ENCODE measurements around the gene NUAK2. TPM values are rescaled to one million over a fixed set of nuclear protein-coding genes. Genes with fewer than 3 reads are reported as not detected.
A peak's percentile ranks its signal among the peaks of the same experiment; 100 is the strongest.

Gene NUAK2
- total RNA-seq, 2 donors from 2014 or later = 1.0 to 2.5 TPM

- ATAC-seq (no peak), DNase-seq (ENCODE audit: low spot score) (no peak)
- H3K36me3 Mint-ChIP-seq = no peaks in the 10 kb centered on the region
- H3K27me3 Mint-ChIP-seq = peaks cover 0 to 6% of the 10 kb centered on the region in 2 donors
- no peak overlapping the region for H3K4me3 Mint-ChIP-seq
- H3K4me1 Mint-ChIP-seq (ENCODE audit: low read depth in 2 of 2) = peaks cover 11 to 14% of the 10 kb centered on the region in 2 donors
- no peak overlapping the region for H3K27ac Mint-ChIP-seq
- H3K9me3 Mint-ChIP-seq = no peaks in the 10 kb centered on the region
Measured at GRCh38 chr1:205274041-205274691, 47.4 kb downstream of the NUAK2 start.

- peaks cover 0 to 5% of the 10 kb centered on the region in 2 donors for H3K27me3 Mint-ChIP-seq
- H3K4me3 Mint-ChIP-seq = no peak overlapping the region
- no peaks in the 10 kb centered on the region for H3K36me3 Mint-ChIP-seq
- no peak overlapping the region for H3K27ac Mint-ChIP-seq
- ATAC-seq = peak; percentile 79 to 85
- no peaks in the 10 kb centered on the region for H3K9me3 Mint-ChIP-seq
- H3K4me1 Mint-ChIP-seq (ENCODE audit: low read depth in 2 of 2) = peaks cover 10 to 11% of the 10 kb centered on the region in 2 donors
- peak; percentile 81 for DNase-seq (ENCODE audit: low spot score)
Measured at GRCh38 chr1:205273551-205273982, 48.0 kb downstream of the NUAK2 start.

GRCh38 chr1:205272536-205272935 lies 49.0 kb downstream of the NUAK2 start:
- Mint-ChIP-seq H3K9me3 (no peaks in the 10 kb centered on the region), H3K4me1 (ENCODE audit: low read depth in 2 of 2) (peaks cover 7 to 10% of the 10 kb centered on the region in 2 donors), H3K36me3 (no peaks in the 10 kb centered on the region), H3K27ac (no peak overlapping the region), H3K4me3 (no peak overlapping the region), H3K27me3 (no peaks in the 10 kb centered on the region)
- ATAC-seq (no peak), DNase-seq (ENCODE audit: low spot score) (no peak)

- Mint-ChIP-seq H3K4me3 (no peak overlapping the region), H3K4me1 (ENCODE audit: low read depth in 2 of 2) (peaks cover 12% of the 10 kb centered on the region in 2 donors), H3K9me3 (no peaks in the 10 kb centered on the region), H3K36me3 (no peaks in the 10 kb centered on the region), H3K27ac (no peak overlapping the region), H3K27me3 (no peaks in the 10 kb centered on the region)
- no peak for ATAC-seq
- DNase-seq (ENCODE audit: low spot score) = no peak
Measured at GRCh38 chr1:205271745-205272144, 49.8 kb downstream of the NUAK2 start.

- DNase-seq (ENCODE audit: low spot score) (no peak), ATAC-seq (no peak)
- Mint-ChIP-seq H3K9me3 (no peaks in the 10 kb centered on the region), H3K27me3 (no peaks in the 10 kb centered on the region), H3K27ac (no peak overlapping the region), H3K36me3 (no peaks in the 10 kb centered on the region), H3K4me3 (no peak overlapping the region), H3K4me1 (ENCODE audit: low read depth in 2 of 2) (peaks cover 12 to 13% of the 10 kb centered on the region in 2 donors)
Measured at GRCh38 chr1:205271277-205271676, 50.3 kb downstream of the NUAK2 start.

GRCh38 chr1:205270764-205271163 lies 50.8 kb downstream of the NUAK2 start:
- no peaks in the 10 kb centered on the region for H3K27me3 Mint-ChIP-seq
- H3K27ac Mint-ChIP-seq = no peak overlapping the region
- H3K4me1 Mint-ChIP-seq (ENCODE audit: low read depth in 2 of 2) = peaks cover 12 to 13% of the 10 kb centered on the region in 2 donors
- H3K9me3 Mint-ChIP-seq = no peaks in the 10 kb centered on the region
- DNase-seq (ENCODE audit: low spot score) (no peak), ATAC-seq (no peak)
- no peaks in the 10 kb centered on the region for H3K36me3 Mint-ChIP-seq
- no peak overlapping the region for H3K4me3 Mint-ChIP-seq

- Mint-ChIP-seq H3K4me1 (ENCODE audit: low read depth in 2 of 2) (peaks cover 12 to 13% of the 10 kb centered on the region in 2 donors), H3K9me3 (no peaks in the 10 kb centered on the region), H3K27ac (no peak overlapping the region), H3K36me3 (no peaks in the 10 kb centered on the region), H3K4me3 (no peak overlapping the region), H3K27me3 (no peaks in the 10 kb centered on the region)
- ATAC-seq = no peak
- DNase-seq (ENCODE audit: low spot score) = no peak
Measured at GRCh38 chr1:205270271-205270670, 51.3 kb downstream of the NUAK2 start.

- H3K9me3 Mint-ChIP-seq = no peaks in the 10 kb centered on the region
- H3K36me3 Mint-ChIP-seq = no peaks in the 10 kb centered on the region
- no peak for ATAC-seq
- H3K4me1 Mint-ChIP-seq (ENCODE audit: low read depth in 2 of 2) = peaks cover 12 to 13% of the 10 kb centered on the region in 2 donors
- H3K27ac Mint-ChIP-seq = no peak overlapping the region
- no peaks in the 10 kb centered on the region for H3K27me3 Mint-ChIP-seq
- DNase-seq (ENCODE audit: low spot score) = no peak
- H3K4me3 Mint-ChIP-seq = no peak overlapping the region
Measured at GRCh38 chr1:205269711-205270110, 51.8 kb downstream of the NUAK2 start.

- Mint-ChIP-seq H3K4me1 (ENCODE audit: low read depth in 2 of 2) (peaks cover 12 to 13% of the 10 kb centered on the region in 2 donors), H3K27me3 (no peaks in the 10 kb centered on the region), H3K27ac (no peak overlapping the region), H3K9me3 (no peaks in the 10 kb centered on the region), H3K36me3 (no peaks in the 10 kb centered on the region), H3K4me3 (no peak overlapping the region)
- DNase-seq (ENCODE audit: low spot score) (no peak), ATAC-seq (no peak)
Measured at GRCh38 chr1:205268846-205269680, 52.5 kb downstream of the NUAK2 start.

GRCh38 chr1:205267306-205267902 lies 54.1 kb downstream of the NUAK2 start:
- Mint-ChIP-seq H3K27me3 (no peaks in the 10 kb centered on the region), H3K27ac (no peak overlapping the region), H3K4me3 (no peak overlapping the region), H3K9me3 (no peaks in the 10 kb centered on the region), H3K36me3 (no peaks in the 10 kb centered on the region), H3K4me1 (ENCODE audit: low read depth in 2 of 2) (peaks cover 14 to 15% of the 10 kb centered on the region in 2 donors)
- ATAC-seq (no peak), DNase-seq (ENCODE audit: low spot score) (no peak)

GRCh38 chr1:205266611-205267305 lies 54.8 kb downstream of the NUAK2 start:
- no peak overlapping the region for H3K27ac Mint-ChIP-seq
- no peak for ATAC-seq
- peaks cover 3 to 5% of the 10 kb centered on the region in 2 donors for H3K27me3 Mint-ChIP-seq
- H3K9me3 Mint-ChIP-seq = no peaks in the 10 kb centered on the region
- no peaks in the 10 kb centered on the region for H3K36me3 Mint-ChIP-seq
- H3K4me3 Mint-ChIP-seq = no peak overlapping the region
- DNase-seq (ENCODE audit: low spot score) = no peak
- peaks cover 17 to 18% of the 10 kb centered on the region in 2 donors for H3K4me1 Mint-ChIP-seq (ENCODE audit: low read depth in 2 of 2)

- Mint-ChIP-seq H3K36me3 (no peaks in the 10 kb centered on the region), H3K27me3 (peaks cover 4 to 7% of the 10 kb centered on the region in 2 donors), H3K9me3 (no peaks in the 10 kb centered on the region), H3K27ac (no peak overlapping the region), H3K4me1 (ENCODE audit: low read depth in 2 of 2) (peaks cover 20% of the 10 kb centered on the region in 2 donors), H3K4me3 (no peak overlapping the region)
- ATAC-seq (no peak), DNase-seq (ENCODE audit: low spot score) (no peak)
Measured at GRCh38 chr1:205263580-205264190, 57.9 kb downstream of the NUAK2 start.

- Mint-ChIP-seq H3K4me1 (ENCODE audit: low read depth in 2 of 2) (peaks cover 19 to 20% of the 10 kb centered on the region in 2 donors), H3K27me3 (peaks cover 4 to 7% of the 10 kb centered on the region in 2 donors), H3K9me3 (no peaks in the 10 kb centered on the region), H3K4me3 (no peak overlapping the region), H3K27ac (no peak overlapping the region), H3K36me3 (no peaks in the 10 kb centered on the region)
- DNase-seq (ENCODE audit: low spot score) = no peak
- ATAC-seq = no peak
Measured at GRCh38 chr1:205262731-205263171, 58.8 kb downstream of the NUAK2 start.
